ENCODE measurements around the gene PPFIBP1. TPM values are rescaled to one million over a fixed set of nuclear protein-coding genes. Genes with fewer than 3 reads are reported as not detected.

Gene PPFIBP1
- total RNA-seq, 1 donor from 2014 or later = 136 TPM

DNA sequence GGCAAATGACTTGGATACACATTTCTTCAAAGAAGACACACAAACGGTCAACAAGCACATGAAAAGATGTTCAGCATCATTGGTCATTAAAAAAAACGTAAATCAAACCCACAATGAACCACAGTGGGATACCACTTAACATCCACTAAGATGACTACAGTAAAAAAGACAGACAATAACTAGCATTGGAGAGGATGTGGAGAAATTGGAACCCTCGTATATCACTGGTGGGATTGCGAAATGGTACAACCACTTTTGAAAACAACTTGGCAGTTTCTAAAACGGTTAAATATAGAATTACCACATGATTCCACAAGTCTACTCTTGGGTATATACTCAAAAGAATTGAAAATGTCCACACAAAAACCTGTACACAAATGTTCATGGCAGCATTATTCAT is 25.2 kb upstream of the PPFIBP1 start:
- H3K4me3 ChIP-seq = no peak overlapping the region
- intact Hi-C loops (cut with DNase I) = no loop called here
- DNase-seq (no peak), ATAC-seq (no peak)
- H3K36me3 ChIP-seq = no peaks in the 10 kb centered on the region
- no peaks in the 10 kb centered on the region for H3K27me3 ChIP-seq
- no peak for TF ChIP-seq CTCF (IDR thresholded peaks at IDR 0.05)
- H3K4me1 ChIP-seq = no peaks in the 10 kb centered on the region
- no peak overlapping the region for H3K27ac ChIP-seq
- H3K9me3 ChIP-seq = no peaks in the 10 kb centered on the region

GRCh38 chr12:27499377-27499776 is 24.6 kb upstream of the PPFIBP1 start:
- Histone ChIP-seq H3K4me3 (no peak overlapping the region), H3K36me3 (no peaks in the 10 kb centered on the region), H3K9me3 (no peaks in the 10 kb centered on the region), H3K27ac (no peak overlapping the region), H3K4me1 (no peaks in the 10 kb centered on the region), H3K27me3 (no peaks in the 10 kb centered on the region)
- ATAC-seq = no peak
- TF ChIP-seq CTCF (IDR thresholded peaks at IDR 0.05) = no peak
- intact Hi-C loops (cut with DNase I) = no loop called here
- DNase-seq = no peak

- no peak overlapping the region for H3K4me3 ChIP-seq
- no peaks in the 10 kb centered on the region for H3K4me1 ChIP-seq
- no peaks in the 10 kb centered on the region for H3K9me3 ChIP-seq
- no peak for TF ChIP-seq CTCF (IDR thresholded peaks at IDR 0.05)
- no peaks in the 10 kb centered on the region for H3K27me3 ChIP-seq
- DNase-seq (no peak), ATAC-seq (no peak)
- H3K36me3 ChIP-seq = no peaks in the 10 kb centered on the region
- intact Hi-C loops (cut with DNase I) = no loop called here
- no peak overlapping the region for H3K27ac ChIP-seq
These were observed 23.5 kb upstream of the PPFIBP1 start for GRCh38 chr12:27500546-27500945.

DNA sequence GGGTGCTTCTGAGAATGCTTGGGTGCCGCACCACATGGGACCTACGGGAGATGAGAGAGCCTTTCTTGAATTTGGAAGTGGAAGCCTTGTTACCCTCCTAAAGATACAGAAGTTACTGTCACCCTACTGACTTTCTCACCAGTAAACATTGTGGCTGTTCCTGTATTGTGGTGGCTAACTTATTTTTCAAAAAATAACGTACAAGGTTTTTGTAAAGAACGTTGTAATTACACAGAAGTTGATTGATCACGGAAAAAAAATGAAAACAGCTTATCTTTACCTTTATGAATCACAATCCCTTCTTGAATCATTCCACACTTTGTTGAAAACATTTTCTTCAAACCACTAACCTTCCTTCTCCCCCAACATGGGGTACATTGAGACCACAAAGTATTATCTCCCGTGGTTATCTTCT is 22.0 kb upstream of the PPFIBP1 start:
- H3K27me3 ChIP-seq = no peaks in the 10 kb centered on the region
- no peak overlapping the region for H3K27ac ChIP-seq
- ATAC-seq = no peak
- H3K9me3 ChIP-seq = no peaks in the 10 kb centered on the region
- no peak for TF ChIP-seq CTCF (IDR thresholded peaks at IDR 0.05)
- no peaks in the 10 kb centered on the region for H3K4me1 ChIP-seq
- no peak overlapping the region for H3K4me3 ChIP-seq
- intact Hi-C loops (cut with DNase I) = no loop called here
- no peaks in the 10 kb centered on the region for H3K36me3 ChIP-seq
- no peak for DNase-seq

DNA sequence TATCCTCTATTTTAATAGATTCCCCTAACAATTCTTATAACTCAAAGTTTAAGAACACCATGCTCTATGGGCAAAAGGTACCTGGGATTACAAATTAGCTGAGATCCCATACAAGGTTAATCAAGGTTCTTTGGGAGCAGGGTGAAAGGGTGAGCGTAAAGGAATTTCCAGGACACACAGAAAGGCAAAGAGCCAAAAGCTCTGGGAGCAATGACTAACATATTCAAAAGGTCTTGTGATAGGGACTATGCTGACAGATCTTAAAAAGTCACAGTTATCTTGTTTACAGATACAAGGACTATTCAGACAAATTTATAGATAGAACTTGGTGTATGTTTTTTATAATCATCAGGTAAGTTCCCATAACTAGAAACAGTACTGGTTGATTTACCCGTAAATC is 19.5 kb upstream of the PPFIBP1 start:
- Histone ChIP-seq H3K36me3 (no peaks in the 10 kb centered on the region), H3K27me3 (no peaks in the 10 kb centered on the region), H3K9me3 (no peaks in the 10 kb centered on the region), H3K4me1 (no peaks in the 10 kb centered on the region), H3K4me3 (no peak overlapping the region), H3K27ac (no peak overlapping the region)
- DNase-seq (no peak), ATAC-seq (no peak)
- no peak for TF ChIP-seq CTCF (IDR thresholded peaks at IDR 0.05)
- intact Hi-C loops (cut with DNase I) = no loop called here

GRCh38 chr12:27505109-27505508 is 18.9 kb upstream of the PPFIBP1 start:
- TF ChIP-seq CTCF (IDR thresholded peaks at IDR 0.05) = no peak
- H3K9me3 ChIP-seq = no peaks in the 10 kb centered on the region
- no peaks in the 10 kb centered on the region for H3K4me1 ChIP-seq
- no peak for DNase-seq
- H3K27me3 ChIP-seq = no peaks in the 10 kb centered on the region
- H3K4me3 ChIP-seq = no peak overlapping the region
- H3K36me3 ChIP-seq = no peaks in the 10 kb centered on the region
- H3K27ac ChIP-seq = no peak overlapping the region
- ATAC-seq = no peak
- intact Hi-C loops (cut with DNase I) = no loop called here
